Measurements from ENCODE around the gene C1orf115.

Gene C1orf115

DNA sequence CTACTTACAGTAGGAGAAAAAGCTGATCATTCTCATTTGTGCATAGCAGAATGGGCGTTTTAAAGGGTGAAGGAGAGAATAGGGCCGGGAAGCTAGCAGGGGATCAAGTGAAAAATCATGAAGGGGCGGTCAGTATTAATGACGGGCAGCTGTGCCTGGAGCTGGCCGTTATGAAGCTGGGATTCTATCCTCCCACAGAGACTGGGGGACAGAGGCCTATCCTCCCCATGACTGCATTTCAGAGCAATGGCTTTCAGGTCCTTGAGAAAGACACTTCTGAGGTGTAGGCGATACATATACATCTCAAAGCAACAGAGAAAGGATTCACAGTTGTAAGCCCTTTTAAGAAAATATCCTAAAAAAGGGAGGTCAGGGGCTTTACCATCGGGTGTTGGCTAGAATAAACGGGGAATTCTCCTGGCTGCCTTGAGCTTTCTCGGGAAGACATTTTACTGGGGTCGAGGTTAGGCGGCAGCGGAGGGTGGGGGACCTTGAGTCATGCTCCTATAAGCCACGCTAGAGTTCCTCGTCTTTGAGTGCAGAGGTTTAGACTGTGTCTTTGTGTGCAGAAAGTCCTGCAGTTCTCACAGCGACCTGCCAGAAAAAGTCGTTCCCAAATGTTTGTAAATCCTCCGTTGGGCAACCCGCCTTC lies 57.4 kb downstream of the C1orf115 start:
- no peak overlapping the region for H3K27ac ChIP-seq
- no peaks in the 10 kb centered on the region for H3K9me3 ChIP-seq
- no peaks in the 10 kb centered on the region for H3K36me3 ChIP-seq
- peak overlapping the region; percentile 56 to 58 for H3K4me3 ChIP-seq (ENCODE audit: low read depth in 1 of 2, low read length in 1 of 2)
- H3K27me3 ChIP-seq = peaks cover 37% of the 10 kb centered on the region
- TF ChIP-seq, protein P1, sequence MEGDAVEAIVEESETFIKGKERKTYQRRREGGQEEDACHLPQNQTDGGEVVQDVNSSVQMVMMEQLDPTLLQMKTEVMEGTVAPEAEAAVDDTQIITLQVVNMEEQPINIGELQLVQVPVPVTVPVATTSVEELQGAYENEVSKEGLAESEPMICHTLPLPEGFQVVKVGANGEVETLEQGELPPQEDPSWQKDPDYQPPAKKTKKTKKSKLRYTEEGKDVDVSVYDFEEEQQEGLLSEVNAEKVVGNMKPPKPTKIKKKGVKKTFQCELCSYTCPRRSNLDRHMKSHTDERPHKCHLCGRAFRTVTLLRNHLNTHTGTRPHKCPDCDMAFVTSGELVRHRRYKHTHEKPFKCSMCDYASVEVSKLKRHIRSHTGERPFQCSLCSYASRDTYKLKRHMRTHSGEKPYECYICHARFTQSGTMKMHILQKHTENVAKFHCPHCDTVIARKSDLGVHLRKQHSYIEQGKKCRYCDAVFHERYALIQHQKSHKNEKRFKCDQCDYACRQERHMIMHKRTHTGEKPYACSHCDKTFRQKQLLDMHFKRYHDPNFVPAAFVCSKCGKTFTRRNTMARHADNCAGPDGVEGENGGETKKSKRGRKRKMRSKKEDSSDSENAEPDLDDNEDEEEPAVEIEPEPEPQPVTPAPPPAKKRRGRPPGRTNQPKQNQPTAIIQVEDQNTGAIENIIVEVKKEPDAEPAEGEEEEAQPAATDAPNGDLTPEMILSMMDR (IDR thresholded peaks at IDR 0.05) = no peak
- H3K4me1 ChIP-seq (ENCODE audit: control insufficient read depth in 1 of 2, insufficient read depth in 1 of 2, low read depth in 1 of 2, low read length in 1 of 2) = peaks cover 22 to 23% of the 10 kb centered on the region in 2 experiments

DNA sequence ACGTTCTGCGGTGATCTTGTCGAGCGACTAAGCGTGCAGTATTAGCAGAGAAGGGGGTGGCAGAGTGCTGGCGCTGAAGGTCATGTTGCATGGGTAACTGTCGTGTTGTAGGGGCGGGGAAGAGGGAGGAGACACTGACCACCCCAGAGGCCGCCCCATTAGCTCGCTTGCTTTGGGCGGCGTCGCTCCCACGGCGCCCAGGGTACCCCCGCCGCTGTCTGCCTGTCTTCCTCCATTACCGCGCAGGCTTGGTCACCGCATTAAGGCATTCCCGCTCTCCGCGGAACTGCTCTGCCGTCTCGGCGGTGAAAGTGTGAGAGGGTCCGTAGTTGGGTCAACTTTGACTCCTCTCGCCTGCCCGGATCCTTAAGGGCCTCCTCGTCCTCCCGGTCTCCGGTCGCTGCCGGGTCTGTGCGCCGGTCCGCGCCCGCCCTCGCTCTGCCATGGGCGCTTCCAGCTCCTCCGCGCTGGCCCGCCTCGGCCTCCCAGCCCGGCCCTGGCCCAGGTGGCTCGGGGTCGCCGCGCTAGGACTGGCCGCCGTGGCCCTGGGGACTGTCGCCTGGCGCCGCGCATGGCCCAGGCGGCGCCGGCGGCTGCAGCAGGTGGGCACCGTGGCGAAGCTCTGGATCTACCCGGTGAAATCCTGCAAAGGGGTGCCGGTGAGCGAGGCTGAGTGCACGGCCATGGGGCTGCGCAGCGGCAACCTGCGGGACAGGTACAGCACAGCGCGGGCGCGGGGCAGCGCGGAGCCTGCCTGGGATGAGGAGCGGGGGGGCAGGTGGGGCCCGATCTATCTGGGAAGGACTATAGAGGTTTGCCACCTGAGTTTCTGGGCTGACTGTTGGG lies 58.1 kb downstream of the C1orf115 start, which contains the start of gene MTARC2:
TSS of gene MTARC2 (plus strand) at position 234 of the 846 bp plus-strand sequence. CDS start at position 444, 210 bp downstream.
- Histone ChIP-seq H3K27ac (no peak within 1 kb of the TSS), H3K4me1 (ENCODE audit: control insufficient read depth in 1 of 2, insufficient read depth in 1 of 2, low read depth in 1 of 2, low read length in 1 of 2) (peaks cover 22 to 23% of the 10 kb centered on the region in 2 experiments), H3K4me3 (ENCODE audit: low read depth in 1 of 2, low read length in 1 of 2) (peak within 1 kb of the TSS; percentile 56 to 58), H3K36me3 (no peaks in the 10 kb centered on the region), H3K9me3 (no peaks in the 10 kb centered on the region), H3K27me3 (peaks cover 37% of the 10 kb centered on the region)
- TF ChIP-seq, protein P1 (IDR thresholded peaks at IDR 0.05) = no peak
